Prostate gland (tissue), 2 donors: ENCODE data around the gene MARCHF6. TPM values are rescaled to one million over a fixed set of nuclear protein-coding genes. Genes with fewer than 3 reads are reported as not detected.

Experiments
- DNase-seq: peaks from one replicate; pipeline ENCODE4 v3.0.0-alpha.2; 2019; ENCODE audit warnings: low spot score
- H3K27ac ChIP-seq, 2 donors: fragments of 200-600 bp; sonication (generic); 2 replicates each; pipeline ENCODE4 v1.5.1; 2017 to 2019
- H3K27me3 ChIP-seq: fragments of 200-600 bp; sonication (generic); replicated peaks from 2 replicates; pipeline ENCODE4 v1.5.1; 2019; ENCODE audit not compliant: insufficient read depth
- H3K36me3 ChIP-seq, 2 donors: fragments of 200-600 bp; sonication (generic); 1 replicate in 1 of 2; 2 replicates in 1 of 2; pipeline versions ENCODE4 v1.5.1 to v1.8.1; 2017 to 2019
- H3K4me1 ChIP-seq: fragments of 200-600 bp; sonication (generic); replicated peaks from 2 replicates; pipeline ENCODE4 v1.5.1; 2019
- H3K4me3 ChIP-seq, 2 donors: fragments of 200-600 bp; sonication (generic); 2 replicates each; pipeline ENCODE4 v1.5.1; 2017 to 2019
- H3K9me3 ChIP-seq: fragments of 200-600 bp; sonication (generic); 2 replicates; pipeline ENCODE4 v1.5.1; 2017
- POLR2A ChIP-seq: fragments of 450-650 bp; IDR thresholded peaks from one replicate; pipeline ENCODE4 v1.6.1; 2016; ENCODE audit warnings: antibody characterized with exemption, mild to moderate bottlenecking
- POLR2AphosphoS5 ChIP-seq: sonication (generic); formaldehyde crosslinking; IDR thresholded peaks from one replicate; pipeline ENCODE4 v1.6.1; 2017; ENCODE audit warnings: antibody characterized with exemption
- WGBS: methylation state at CpG from one replicate; pipeline ENCODE4 v1.1.5; 2018; 5-methylcytosine and 5-hydroxymethylcytosine counted together
- intact Hi-C: fragments of 100-400 bp; cut with DNase I; formaldehyde crosslinking; loops from one replicate; pipeline ENCODE4 v1.14.2; 2022
- total RNA-seq, 2 donors: library from RNA; depleted of rRNA; stranded (reverse); fragments of >200 nt; gene quantifications; one replicate each; pipeline ENCODE4 v1.1.0, GENCODE V29; 2016
- TF ChIP-seq, protein P1 (sequence below), 4 experiments: fragments of 200-600 bp in 2 of 4; fragments of 450-650 bp in 2 of 4; sonication (generic) in 2 of 4; IDR thresholded peaks; 1 replicate in 3 of 4; 2 replicates in 1 of 4; pipeline ENCODE4 v1.5.1; 2016 to 2019; ENCODE audit warnings: antibody characterized with exemption in 4 of 4, mild to moderate bottlenecking in 2 of 4, moderate library complexity in 2 of 4

Gene MARCHF6
- total RNA-seq, 2 donors from 2014 or later, result 65.3 to 86.5 TPM

DNA sequence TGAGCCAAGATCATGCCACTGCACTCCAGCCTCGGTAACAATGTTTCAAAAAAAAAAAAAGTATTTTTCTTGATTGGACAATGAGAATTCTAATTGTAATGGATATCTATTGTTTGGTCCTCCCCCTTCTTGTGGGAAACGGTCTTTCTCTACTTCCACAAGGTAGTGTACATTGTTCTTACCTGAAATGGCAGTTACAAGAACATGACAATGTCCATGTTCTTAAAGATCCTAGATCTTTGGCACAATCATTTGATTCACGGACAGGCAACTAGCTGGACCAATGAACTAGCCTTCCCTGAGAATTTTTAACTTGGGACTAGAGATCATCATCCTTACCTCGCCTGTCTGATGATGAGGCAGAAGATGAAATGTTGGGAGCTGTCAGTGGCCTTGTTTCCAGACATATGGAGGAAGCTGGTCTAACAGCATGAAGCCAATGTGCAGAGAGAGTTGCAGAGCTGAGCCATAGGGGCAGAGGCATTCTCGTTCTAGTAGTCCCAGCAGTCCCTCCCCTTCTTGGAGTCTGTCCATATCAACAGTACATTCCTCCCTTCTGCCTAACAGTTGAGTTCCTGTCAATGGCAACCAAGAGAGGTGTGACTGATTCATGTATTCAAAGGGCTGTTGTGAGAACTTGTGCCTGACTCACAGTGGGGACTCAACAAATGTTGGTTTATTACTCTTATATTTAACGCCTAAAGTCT lies 2.1 kb upstream of the MARCHF6 start:
- H3K27me3 ChIP-seq, result no peaks in the 10 kb centered on the region
- H3K27ac ChIP-seq, result no peak overlapping the region
- no peaks in the 10 kb centered on the region for H3K36me3 ChIP-seq
- intact Hi-C loops, result loop anchor here (5.0 kb wide), 4 partner anchors 51 to 276 kb away; no protein-coding TSS in a partner anchor
- no peak for TF ChIP-seq POLR2AphosphoS5
- TF ChIP-seq, protein P1, sequence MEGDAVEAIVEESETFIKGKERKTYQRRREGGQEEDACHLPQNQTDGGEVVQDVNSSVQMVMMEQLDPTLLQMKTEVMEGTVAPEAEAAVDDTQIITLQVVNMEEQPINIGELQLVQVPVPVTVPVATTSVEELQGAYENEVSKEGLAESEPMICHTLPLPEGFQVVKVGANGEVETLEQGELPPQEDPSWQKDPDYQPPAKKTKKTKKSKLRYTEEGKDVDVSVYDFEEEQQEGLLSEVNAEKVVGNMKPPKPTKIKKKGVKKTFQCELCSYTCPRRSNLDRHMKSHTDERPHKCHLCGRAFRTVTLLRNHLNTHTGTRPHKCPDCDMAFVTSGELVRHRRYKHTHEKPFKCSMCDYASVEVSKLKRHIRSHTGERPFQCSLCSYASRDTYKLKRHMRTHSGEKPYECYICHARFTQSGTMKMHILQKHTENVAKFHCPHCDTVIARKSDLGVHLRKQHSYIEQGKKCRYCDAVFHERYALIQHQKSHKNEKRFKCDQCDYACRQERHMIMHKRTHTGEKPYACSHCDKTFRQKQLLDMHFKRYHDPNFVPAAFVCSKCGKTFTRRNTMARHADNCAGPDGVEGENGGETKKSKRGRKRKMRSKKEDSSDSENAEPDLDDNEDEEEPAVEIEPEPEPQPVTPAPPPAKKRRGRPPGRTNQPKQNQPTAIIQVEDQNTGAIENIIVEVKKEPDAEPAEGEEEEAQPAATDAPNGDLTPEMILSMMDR (IDR thresholded peaks at IDR 0.05), result no peak
- H3K4me3 ChIP-seq, result no peak overlapping the region
- WGBS, result 75% methylated on average over 6 of the region's 6 CpGs
- no peaks in the 10 kb centered on the region for H3K9me3 ChIP-seq
- no peaks in the 10 kb centered on the region for H3K4me1 ChIP-seq
- DNase-seq, result no peak

GRCh38 chr5:10351919-10352318 lies 1.6 kb upstream of the MARCHF6 start:
- WGBS, result 89% methylated on average over 8 of the region's 8 CpGs
- Histone ChIP-seq H3K36me3 (no peaks in the 10 kb centered on the region), H3K27ac (no peak overlapping the region), H3K4me1 (no peaks in the 10 kb centered on the region), H3K4me3 (no peak overlapping the region), H3K9me3 (no peaks in the 10 kb centered on the region), H3K27me3 (no peaks in the 10 kb centered on the region)
- TF ChIP-seq POLR2A (no peak), POLR2AphosphoS5 (no peak)
- TF ChIP-seq, protein P1 (IDR thresholded peaks at IDR 0.05), result no peak
- no peak for DNase-seq
- intact Hi-C loops, result loop anchor here (5.0 kb wide), 4 partner anchors 50 to 275 kb away; no protein-coding TSS in a partner anchor

- DNase-seq, result no peak
- Histone ChIP-seq H3K9me3 (no peaks in the 10 kb centered on the region), H3K4me3 (peak overlapping the region; percentile 94 to 98), H3K27ac (peak overlapping the region; percentile 98 to 99), H3K36me3 (no peaks in the 10 kb centered on the region), H3K4me1 (no peaks in the 10 kb centered on the region), H3K27me3 (no peaks in the 10 kb centered on the region)
- TF ChIP-seq POLR2A, result no peak
- TF ChIP-seq, protein P1 (IDR thresholded peaks at IDR 0.05), result no peak
- intact Hi-C loops, result loop anchor here (5.0 kb wide), 4 partner anchors 50 to 275 kb away; no protein-coding TSS in a partner anchor
- WGBS, result 19% methylated on average over 19 of the region's 19 CpGs
These were observed 860 bp upstream of the MARCHF6 start for GRCh38 chr5:10352430-10353240.

- peak overlapping the region; percentile 94 to 98 for H3K4me3 ChIP-seq
- H3K36me3 ChIP-seq, result no peaks in the 10 kb centered on the region
- no peaks in the 10 kb centered on the region for H3K4me1 ChIP-seq
- DNase-seq, result peak; percentile 50
- no peaks in the 10 kb centered on the region for H3K9me3 ChIP-seq
- intact Hi-C loops, result loop anchor here (5.0 kb wide), 4 partner anchors 48 to 273 kb away; no protein-coding TSS in a partner anchor
- peak overlapping the region; percentile 98 to 99 for H3K27ac ChIP-seq
- H3K27me3 ChIP-seq, result no peaks in the 10 kb centered on the region
- WGBS, result under 1% methylated on average over 48 of the region's 54 CpGs
- TF ChIP-seq, protein P1 (IDR thresholded peaks at IDR 0.05), result no peak
- TF ChIP-seq POLR2AphosphoS5 (no peak), POLR2A (no peak)
These were observed 765 bp downstream of the MARCHF6 start for GRCh38 chr5:10354048-10354872.
